ENCODE data around the gene ATF7IP2.
"Not testable (repeated sequence)": the region's sequence is repeated elsewhere in the genome, so short reads cannot be mapped to it uniquely, and the experiment has no call there.

ATF7IP2 gene

DNA sequence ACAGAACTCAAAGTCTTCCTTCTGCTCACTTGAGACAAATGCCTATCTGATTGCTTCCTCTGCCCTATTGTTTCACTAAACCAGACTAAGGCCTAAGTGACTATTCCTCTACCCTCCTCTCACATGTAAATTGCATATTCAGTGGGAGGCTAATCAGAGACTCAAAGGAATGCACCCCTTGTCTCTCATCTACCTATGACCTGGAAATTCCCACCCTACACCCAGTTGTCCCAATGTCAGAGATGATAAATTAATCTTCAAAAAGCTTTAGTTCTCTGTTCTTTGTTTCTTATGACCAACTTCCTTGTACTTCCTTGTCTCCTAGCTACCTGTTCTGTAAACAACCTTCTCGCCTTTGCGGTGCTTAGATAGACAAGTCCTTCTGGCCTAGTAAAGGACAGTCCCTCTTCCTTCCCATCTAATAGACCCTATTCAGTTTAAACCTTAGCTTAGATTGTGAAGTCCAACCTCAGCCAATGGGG, 118.6 kb downstream of the ATF7IP2 start:
- TF ChIP-seq ESRRG (CRISPR knock-in tag; IDR thresholded peaks at IDR 0.05) (no peak), SNAI2 (CRISPR knock-in tag; IDR thresholded peaks at IDR 0.05) (no peak)
- no peak for ATAC-seq

DNA sequence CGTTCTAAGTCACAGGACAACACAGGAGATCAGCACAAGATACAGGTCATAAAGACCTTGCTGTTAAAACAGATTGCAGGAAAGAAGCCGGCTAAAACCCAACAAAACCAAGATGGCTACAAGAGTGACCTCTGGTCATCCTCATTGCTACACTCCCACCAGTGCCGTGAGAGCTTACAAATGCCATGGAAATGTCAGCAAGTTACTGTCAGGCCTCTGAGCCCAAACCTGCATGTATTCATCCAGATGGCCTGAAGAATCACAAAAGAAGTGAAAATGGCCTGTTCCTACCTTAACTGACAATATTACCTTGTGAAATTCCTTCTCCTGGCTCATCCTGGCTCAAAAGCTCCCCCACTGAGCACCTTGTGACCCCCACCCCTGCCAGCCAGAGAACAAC, 119.4 kb downstream of the ATF7IP2 start:
- not testable (repeated sequence) for ATAC-seq

DNA sequence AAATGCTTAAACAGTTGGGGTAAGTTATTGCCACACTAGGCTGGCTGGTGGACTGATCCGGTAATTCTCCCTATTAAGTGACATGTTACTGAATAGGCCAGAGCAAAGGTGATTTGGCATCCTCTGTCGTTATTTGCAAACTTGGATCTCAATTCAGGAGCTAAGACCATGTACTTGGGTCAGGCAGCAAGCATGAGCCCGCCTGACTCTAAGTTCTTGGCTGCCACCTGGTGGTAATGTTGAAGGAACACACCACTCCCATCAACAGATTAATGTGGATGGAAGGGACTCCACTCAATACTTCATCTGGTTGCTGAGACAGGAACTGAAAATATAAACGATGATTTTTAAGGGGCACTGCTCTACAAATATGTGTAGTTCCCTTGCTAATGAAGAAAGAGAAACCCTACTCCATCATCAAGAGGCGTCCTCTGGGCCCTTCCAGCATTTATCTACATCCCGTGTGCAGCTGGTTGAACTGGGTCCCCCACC, 123.7 kb downstream of the ATF7IP2 start:
- TF ChIP-seq, protein P1, sequence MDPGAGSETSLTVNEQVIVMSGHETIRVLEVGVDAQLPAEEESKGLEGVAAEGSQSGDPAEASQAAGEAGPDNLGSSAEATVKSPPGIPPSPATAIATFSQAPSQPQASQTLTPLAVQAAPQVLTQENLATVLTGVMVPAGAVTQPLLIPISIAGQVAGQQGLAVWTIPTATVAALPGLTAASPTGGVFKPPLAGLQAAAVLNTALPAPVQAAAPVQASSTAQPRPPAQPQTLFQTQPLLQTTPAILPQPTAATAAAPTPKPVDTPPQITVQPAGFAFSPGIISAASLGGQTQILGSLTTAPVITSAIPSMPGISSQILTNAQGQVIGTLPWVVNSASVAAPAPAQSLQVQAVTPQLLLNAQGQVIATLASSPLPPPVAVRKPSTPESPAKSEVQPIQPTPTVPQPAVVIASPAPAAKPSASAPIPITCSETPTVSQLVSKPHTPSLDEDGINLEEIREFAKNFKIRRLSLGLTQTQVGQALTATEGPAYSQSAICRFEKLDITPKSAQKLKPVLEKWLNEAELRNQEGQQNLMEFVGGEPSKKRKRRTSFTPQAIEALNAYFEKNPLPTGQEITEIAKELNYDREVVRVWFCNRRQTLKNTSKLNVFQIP (CRISPR knock-in tag; IDR thresholded peaks at IDR 0.05; ENCODE audit: borderline replicate concordance, low read depth) = no peak
- TF ChIP-seq GLIS3 (CRISPR knock-in tag; IDR thresholded peaks at IDR 0.05) (no peak), ESRRG (CRISPR knock-in tag; IDR thresholded peaks at IDR 0.05) (no peak), SNAI2 (CRISPR knock-in tag; IDR thresholded peaks at IDR 0.05) (no peak), ZFP30 (CRISPR knock-in tag; IDR thresholded peaks at IDR 0.05) (no peak), CSDC2 (CRISPR knock-in tag; IDR thresholded peaks at IDR 0.05) (no peak), TOX (CRISPR knock-in tag; IDR thresholded peaks at IDR 0.05; ENCODE audit: borderline replicate concordance) (no peak), OSR1 (CRISPR knock-in tag; IDR thresholded peaks at IDR 0.05) (no peak), ZNF8 (CRISPR knock-in tag; IDR thresholded peaks at IDR 0.05) (no peak), PPARA (CRISPR knock-in tag; IDR thresholded peaks at IDR 0.05; ENCODE audit: borderline replicate concordance) (no peak), BACH2 (CRISPR knock-in tag; IDR thresholded peaks at IDR 0.05; ENCODE audit: borderline replicate concordance) (no peak), ZFP3 (CRISPR knock-in tag; IDR thresholded peaks at IDR 0.05) (no peak), RARB (CRISPR knock-in tag; IDR thresholded peaks at IDR 0.05) (no peak), ZNF565 (CRISPR knock-in tag; conservative IDR thresholded peaks at IDR 0.05; ENCODE audit: low read depth) (no peak), TCF4 (CRISPR knock-in tag; IDR thresholded peaks at IDR 0.05; ENCODE audit: borderline replicate concordance) (no peak), ZNF70 (CRISPR knock-in tag; IDR thresholded peaks at IDR 0.05) (no peak), ISL1 (CRISPR knock-in tag; IDR thresholded peaks at IDR 0.05) (no peak)
- TF ChIP-seq, protein P2, sequence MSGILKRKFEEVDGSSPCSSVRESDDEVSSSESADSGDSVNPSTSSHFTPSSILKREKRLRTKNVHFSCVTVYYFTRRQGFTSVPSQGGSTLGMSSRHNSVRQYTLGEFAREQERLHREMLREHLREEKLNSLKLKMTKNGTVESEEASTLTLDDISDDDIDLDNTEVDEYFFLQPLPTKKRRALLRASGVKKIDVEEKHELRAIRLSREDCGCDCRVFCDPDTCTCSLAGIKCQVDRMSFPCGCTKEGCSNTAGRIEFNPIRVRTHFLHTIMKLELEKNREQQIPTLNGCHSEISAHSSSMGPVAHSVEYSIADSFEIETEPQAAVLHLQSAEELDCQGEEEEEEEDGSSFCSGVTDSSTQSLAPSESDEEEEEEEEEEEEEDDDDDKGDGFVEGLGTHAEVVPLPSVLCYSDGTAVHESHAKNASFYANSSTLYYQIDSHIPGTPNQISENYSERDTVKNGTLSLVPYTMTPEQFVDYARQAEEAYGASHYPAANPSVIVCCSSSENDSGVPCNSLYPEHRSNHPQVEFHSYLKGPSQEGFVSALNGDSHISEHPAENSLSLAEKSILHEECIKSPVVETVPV (CRISPR knock-in tag; IDR thresholded peaks at IDR 0.05) = no peak
- TF ChIP-seq, protein P3, sequence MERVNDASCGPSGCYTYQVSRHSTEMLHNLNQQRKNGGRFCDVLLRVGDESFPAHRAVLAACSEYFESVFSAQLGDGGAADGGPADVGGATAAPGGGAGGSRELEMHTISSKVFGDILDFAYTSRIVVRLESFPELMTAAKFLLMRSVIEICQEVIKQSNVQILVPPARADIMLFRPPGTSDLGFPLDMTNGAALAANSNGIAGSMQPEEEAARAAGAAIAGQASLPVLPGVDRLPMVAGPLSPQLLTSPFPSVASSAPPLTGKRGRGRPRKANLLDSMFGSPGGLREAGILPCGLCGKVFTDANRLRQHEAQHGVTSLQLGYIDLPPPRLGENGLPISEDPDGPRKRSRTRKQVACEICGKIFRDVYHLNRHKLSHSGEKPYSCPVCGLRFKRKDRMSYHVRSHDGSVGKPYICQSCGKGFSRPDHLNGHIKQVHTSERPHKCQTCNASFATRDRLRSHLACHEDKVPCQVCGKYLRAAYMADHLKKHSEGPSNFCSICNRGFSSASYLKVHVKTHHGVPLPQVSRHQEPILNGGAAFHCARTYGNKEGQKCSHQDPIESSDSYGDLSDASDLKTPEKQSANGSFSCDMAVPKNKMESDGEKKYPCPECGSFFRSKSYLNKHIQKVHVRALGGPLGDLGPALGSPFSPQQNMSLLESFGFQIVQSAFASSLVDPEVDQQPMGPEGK (CRISPR knock-in tag; IDR thresholded peaks at IDR 0.05; ENCODE audit: borderline replicate concordance) = no peak
- TF ChIP-seq, protein P4, sequence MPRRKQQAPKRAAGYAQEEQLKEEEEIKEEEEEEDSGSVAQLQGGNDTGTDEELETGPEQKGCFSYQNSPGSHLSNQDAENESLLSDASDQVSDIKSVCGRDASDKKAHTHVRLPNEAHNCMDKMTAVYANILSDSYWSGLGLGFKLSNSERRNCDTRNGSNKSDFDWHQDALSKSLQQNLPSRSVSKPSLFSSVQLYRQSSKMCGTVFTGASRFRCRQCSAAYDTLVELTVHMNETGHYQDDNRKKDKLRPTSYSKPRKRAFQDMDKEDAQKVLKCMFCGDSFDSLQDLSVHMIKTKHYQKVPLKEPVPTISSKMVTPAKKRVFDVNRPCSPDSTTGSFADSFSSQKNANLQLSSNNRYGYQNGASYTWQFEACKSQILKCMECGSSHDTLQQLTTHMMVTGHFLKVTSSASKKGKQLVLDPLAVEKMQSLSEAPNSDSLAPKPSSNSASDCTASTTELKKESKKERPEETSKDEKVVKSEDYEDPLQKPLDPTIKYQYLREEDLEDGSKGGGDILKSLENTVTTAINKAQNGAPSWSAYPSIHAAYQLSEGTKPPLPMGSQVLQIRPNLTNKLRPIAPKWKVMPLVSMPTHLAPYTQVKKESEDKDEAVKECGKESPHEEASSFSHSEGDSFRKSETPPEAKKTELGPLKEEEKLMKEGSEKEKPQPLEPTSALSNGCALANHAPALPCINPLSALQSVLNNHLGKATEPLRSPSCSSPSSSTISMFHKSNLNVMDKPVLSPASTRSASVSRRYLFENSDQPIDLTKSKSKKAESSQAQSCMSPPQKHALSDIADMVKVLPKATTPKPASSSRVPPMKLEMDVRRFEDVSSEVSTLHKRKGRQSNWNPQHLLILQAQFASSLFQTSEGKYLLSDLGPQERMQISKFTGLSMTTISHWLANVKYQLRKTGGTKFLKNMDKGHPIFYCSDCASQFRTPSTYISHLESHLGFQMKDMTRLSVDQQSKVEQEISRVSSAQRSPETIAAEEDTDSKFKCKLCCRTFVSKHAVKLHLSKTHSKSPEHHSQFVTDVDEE (CRISPR knock-in tag; IDR thresholded peaks at IDR 0.05) = no peak
- peak; percentile 99 for ATAC-seq

DNA sequence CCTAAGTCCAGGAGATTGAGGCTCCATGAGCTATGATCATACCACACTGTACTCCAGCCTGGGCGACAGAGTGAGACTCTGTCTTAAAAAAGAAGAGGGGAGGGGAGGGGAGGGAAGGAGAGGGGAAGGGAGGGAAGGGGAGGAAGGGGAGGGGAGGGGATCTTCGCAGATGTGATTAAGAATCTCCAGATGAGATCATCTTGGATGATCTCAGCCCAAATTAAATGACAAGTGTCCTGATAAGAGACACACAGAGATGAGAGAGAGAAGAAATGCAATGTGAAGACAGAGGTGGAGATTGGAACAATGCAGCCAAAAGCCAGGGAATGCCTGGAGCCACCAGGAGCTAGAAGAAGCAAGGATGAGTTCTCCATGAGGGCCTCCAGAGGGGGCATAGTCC, 124.4 kb downstream of the ATF7IP2 start:
- no peak for ATAC-seq
- TF ChIP-seq PPARA (CRISPR knock-in tag; IDR thresholded peaks at IDR 0.05; ENCODE audit: borderline replicate concordance) = no peak
- TF ChIP-seq, protein P1 (CRISPR knock-in tag; IDR thresholded peaks at IDR 0.05; ENCODE audit: borderline replicate concordance, low read depth) = no peak
- no peak for TF ChIP-seq TOX (CRISPR knock-in tag; IDR thresholded peaks at IDR 0.05; ENCODE audit: borderline replicate concordance)
- no peak for TF ChIP-seq SNAI2 (CRISPR knock-in tag; IDR thresholded peaks at IDR 0.05)
- no peak for TF ChIP-seq ZC3H10 (CRISPR knock-in tag; IDR thresholded peaks at IDR 0.05)
- TF ChIP-seq ZNF565 (CRISPR knock-in tag; conservative IDR thresholded peaks at IDR 0.05; ENCODE audit: low read depth) = no peak
- TF ChIP-seq ZFP30 (CRISPR knock-in tag; IDR thresholded peaks at IDR 0.05) = no peak
- TF ChIP-seq ZNF70 (CRISPR knock-in tag; IDR thresholded peaks at IDR 0.05) = no peak
- no peak for TF ChIP-seq ISL1 (CRISPR knock-in tag; IDR thresholded peaks at IDR 0.05)
- TF ChIP-seq, protein P5, sequence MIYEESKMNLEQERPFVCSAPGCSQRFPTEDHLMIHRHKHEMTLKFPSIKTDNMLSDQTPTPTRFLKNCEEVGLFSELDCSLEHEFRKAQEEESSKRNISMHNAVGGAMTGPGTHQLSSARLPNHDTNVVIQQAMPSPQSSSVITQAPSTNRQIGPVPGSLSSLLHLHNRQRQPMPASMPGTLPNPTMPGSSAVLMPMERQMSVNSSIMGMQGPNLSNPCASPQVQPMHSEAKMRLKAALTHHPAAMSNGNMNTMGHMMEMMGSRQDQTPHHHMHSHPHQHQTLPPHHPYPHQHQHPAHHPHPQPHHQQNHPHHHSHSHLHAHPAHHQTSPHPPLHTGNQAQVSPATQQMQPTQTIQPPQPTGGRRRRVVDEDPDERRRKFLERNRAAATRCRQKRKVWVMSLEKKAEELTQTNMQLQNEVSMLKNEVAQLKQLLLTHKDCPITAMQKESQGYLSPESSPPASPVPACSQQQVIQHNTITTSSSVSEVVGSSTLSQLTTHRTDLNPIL (CRISPR knock-in tag; IDR thresholded peaks at IDR 0.05; ENCODE audit: low read depth) = no peak
- TF ChIP-seq ARNTL (CRISPR knock-in tag; IDR thresholded peaks at IDR 0.05; ENCODE audit: borderline replicate concordance, low read depth) = no peak
- TF ChIP-seq ESRRG (CRISPR knock-in tag; IDR thresholded peaks at IDR 0.05) = no peak
- TF ChIP-seq BACH2 (CRISPR knock-in tag; IDR thresholded peaks at IDR 0.05; ENCODE audit: borderline replicate concordance) = no peak
- no peak for TF ChIP-seq RARB (CRISPR knock-in tag; IDR thresholded peaks at IDR 0.05)
- no peak for TF ChIP-seq OSR1 (CRISPR knock-in tag; IDR thresholded peaks at IDR 0.05)
- TF ChIP-seq, protein P2 (CRISPR knock-in tag; IDR thresholded peaks at IDR 0.05) = no peak
- no peak for TF ChIP-seq ZFP3 (CRISPR knock-in tag; IDR thresholded peaks at IDR 0.05)
- TF ChIP-seq TCF4 (CRISPR knock-in tag; IDR thresholded peaks at IDR 0.05; ENCODE audit: borderline replicate concordance) = no peak
